H1 (cell line): ENCODE results near the gene TBC1D2B. TPM values are rescaled to one million over a fixed set of nuclear protein-coding genes. Genes with fewer than 3 reads are reported as not detected.

Experiments used
- ASH2L ChIP-seq: fragments of 200-600, 300-600 bp; sonication (generic); IDR thresholded peaks from one replicate; pipeline ENCODE4 v1.7.1; 2017; ENCODE audit warnings: low read length
- SP4 ChIP-seq: IDR thresholded peaks from 2 replicates; pipeline ENCODE4 v1.6.1; 2012; ENCODE audit warnings: low read length, inconsistent platforms
- polyA plus RNA-seq, 7 experiments: library from polyadenylated mRNA; depleted of rRNA in 3 of 7; stranded (reverse) in 5 of 7; unstranded in 2 of 7; fragments of >200 nt in 5 of 7; fragments of 200-250 nt in 2 of 7; gene quantifications; 1 replicate in 5 of 7; 2 replicates in 1 of 7; 4 replicates in 1 of 7; pipeline versions ENCODE4 v1.2.1 to v1.2.3, GENCODE V29; 2011 to 2013; ENCODE audit warnings: missing spikeins in 2 of 7, mixed read lengths in 2 of 7
- total RNA-seq: library from RNA; stranded (reverse); fragmentation: NEBNext Ultra II Directional; extraction: Animal tissue kit (Norgen Biotek cat#: 25700); gene quantifications from 2 replicates; pipeline ENCODE4 v1.2.1, GENCODE V29; 2021
- TF ChIP-seq, protein P1 (sequence below), 3 experiments: IDR thresholded peaks; 1 replicate in 2 of 3; 2 replicates in 1 of 3; pipeline versions ENCODE4 v1.5.1 to v1.6.1; 2011; ENCODE audit warnings: low read length in 3 of 3, mild to moderate bottlenecking in 3 of 3, inconsistent platforms in 2 of 3, low read depth in 1 of 3, moderate library complexity in 1 of 3; ENCODE audit not compliant: insufficient read depth in 1 of 3; ENCODE audit errors: control extremely low read depth in 1 of 3

TBC1D2B gene
- total and polyA plus RNA-seq, 2 of the 8 experiments (the other 6 are each of a cell fraction or from before 2014, with no cell fraction given): 11.9 to 19.5 TPM

DNA sequence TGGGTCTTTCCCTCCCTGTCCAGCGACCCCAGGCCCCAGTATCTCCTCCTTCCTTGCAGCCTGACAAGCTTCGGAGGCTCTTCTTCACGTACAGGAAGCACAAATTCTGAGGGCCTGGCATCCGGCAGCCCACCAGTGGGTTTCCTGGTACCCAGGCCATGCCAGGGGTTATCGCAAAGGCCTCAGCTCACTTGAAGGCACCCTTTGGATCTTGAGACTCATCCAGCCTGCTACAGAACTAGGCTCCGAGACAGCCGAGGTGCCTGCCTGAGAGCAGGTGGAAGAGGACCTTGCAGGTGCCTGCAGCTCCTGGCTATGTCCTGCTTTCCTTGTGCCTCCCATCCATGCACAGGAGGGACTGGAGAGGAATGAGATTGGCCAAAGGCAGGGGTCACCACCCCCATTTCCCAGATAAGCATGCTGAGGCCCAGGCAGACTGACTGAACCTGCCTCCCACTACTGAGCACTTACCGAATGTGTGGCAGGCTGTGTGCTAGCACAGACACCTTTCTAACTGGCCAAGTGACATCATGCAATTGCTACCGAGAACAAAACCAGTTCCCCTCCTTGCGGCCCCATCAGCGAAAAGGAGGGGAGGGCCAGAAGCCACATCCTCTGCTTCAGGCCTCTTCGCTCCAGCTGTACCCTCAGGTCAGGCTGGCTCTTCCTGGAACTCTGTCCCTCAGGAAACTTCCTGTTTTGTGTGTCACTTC lies 26.1 kb upstream of the TBC1D2B start (continued):
- TF ChIP-seq, protein P1, sequence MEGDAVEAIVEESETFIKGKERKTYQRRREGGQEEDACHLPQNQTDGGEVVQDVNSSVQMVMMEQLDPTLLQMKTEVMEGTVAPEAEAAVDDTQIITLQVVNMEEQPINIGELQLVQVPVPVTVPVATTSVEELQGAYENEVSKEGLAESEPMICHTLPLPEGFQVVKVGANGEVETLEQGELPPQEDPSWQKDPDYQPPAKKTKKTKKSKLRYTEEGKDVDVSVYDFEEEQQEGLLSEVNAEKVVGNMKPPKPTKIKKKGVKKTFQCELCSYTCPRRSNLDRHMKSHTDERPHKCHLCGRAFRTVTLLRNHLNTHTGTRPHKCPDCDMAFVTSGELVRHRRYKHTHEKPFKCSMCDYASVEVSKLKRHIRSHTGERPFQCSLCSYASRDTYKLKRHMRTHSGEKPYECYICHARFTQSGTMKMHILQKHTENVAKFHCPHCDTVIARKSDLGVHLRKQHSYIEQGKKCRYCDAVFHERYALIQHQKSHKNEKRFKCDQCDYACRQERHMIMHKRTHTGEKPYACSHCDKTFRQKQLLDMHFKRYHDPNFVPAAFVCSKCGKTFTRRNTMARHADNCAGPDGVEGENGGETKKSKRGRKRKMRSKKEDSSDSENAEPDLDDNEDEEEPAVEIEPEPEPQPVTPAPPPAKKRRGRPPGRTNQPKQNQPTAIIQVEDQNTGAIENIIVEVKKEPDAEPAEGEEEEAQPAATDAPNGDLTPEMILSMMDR (IDR thresholded peaks at IDR 0.05; ENCODE audit: control extremely low read depth in 1 of 3, insufficient read depth in 1 of 3, low read depth in 1 of 3, low read length in 3 of 3): no peak
- no peak for TF ChIP-seq SP4
- no peak for TF ChIP-seq ASH2L
- TF ChIP-seq, all 59 proteins: peak for 0
